ENCODE data around the gene CCDC183.

The CCDC183 gene

GRCh38 chr9:136849960-136850865 lies 54.1 kb downstream of the CCDC183 start:
- DNase-seq (ENCODE audit: low read depth): no peak

- DNase-seq (ENCODE audit: low read depth): no peak
Measured at GRCh38 chr9:136850866-136851775, 55.0 kb downstream of the CCDC183 start.

GRCh38 chr9:136851941-136852663 lies 56.0 kb downstream of the CCDC183 start, which contains the start of gene MAMDC4:
Gene MAMDC4 (plus strand): TSS chr9:136852346. CDS start chr9:136852417, 71 bp downstream.
- DNase-seq (ENCODE audit: low read depth): no peak

GRCh38 chr9:136852664-136853595 lies 56.8 kb downstream of the CCDC183 start:
- DNase-seq (ENCODE audit: low read depth): no peak

- DNase-seq (ENCODE audit: low read depth): no peak
Measured at GRCh38 chr9:136853596-136854112, 57.5 kb downstream of the CCDC183 start.

GRCh38 chr9:136854113-136854841 lies 58.1 kb downstream of the CCDC183 start:
- DNase-seq (ENCODE audit: low read depth): no peak

- DNase-seq (ENCODE audit: low read depth): no peak
Measured at GRCh38 chr9:136854842-136855460, 58.8 kb downstream of the CCDC183 start.

- no peak for DNase-seq (ENCODE audit: low read depth)
Measured at GRCh38 chr9:136855461-136856078, 59.4 kb downstream of the CCDC183 start.

- DNase-seq (ENCODE audit: low read depth): no peak
Measured at GRCh38 chr9:136856079-136856476, 59.9 kb downstream of the CCDC183 start.

- DNase-seq (ENCODE audit: low read depth): no peak
Measured at GRCh38 chr9:136856541-136857141, 60.5 kb downstream of the CCDC183 start.

GRCh38 chr9:136857166-136857565 lies 61.0 kb downstream of the CCDC183 start:
- DNase-seq (ENCODE audit: low read depth): no peak
